ENCODE data around the gene SERGEF. TPM values are rescaled to one million over a fixed set of nuclear protein-coding genes. Genes with fewer than 3 reads are reported as not detected.

SERGEF gene
- total and polyA plus RNA-seq, 7 experiments from 2014 or later, result 35.0 to 93.5 (median 53.7) TPM

DNA sequence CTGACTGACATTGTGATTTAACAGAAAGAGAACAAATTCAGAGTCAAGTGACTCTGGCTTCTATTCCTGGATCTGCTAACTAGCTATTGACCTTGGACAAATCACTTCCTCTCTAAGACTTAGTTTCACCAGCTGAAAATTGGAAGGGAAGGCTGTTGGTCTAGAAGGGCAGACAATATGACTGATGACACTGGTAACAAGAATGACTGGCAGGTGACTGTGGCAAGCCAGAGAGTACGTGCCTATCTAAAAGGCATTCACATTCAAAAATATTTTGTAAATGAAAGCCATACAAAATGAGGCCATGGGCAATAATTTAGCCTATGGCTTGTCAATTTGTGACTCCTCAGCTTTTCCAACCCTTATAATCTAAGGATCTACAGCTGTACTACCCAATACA lies 23.5 kb downstream of the SERGEF start:
- POLR2A ChIA-PET, result interaction anchor here (0.6 kb wide), 1 partner anchor 40 kb away, joined by 3 read pairs; no protein-coding TSS in a partner anchor
- Histone ChIP-seq H3K36me3 (ENCODE audit: control insufficient read depth in 2 of 3, insufficient read depth in 3 of 3, low read length in 3 of 3) (peaks cover 4 to 50% (median 4%) of the 10 kb centered on the region in 3 experiments), H3K27me3 (ENCODE audit: control insufficient read depth in 2 of 2, insufficient read depth in 2 of 2, low read length in 2 of 2) (no peaks in the 10 kb centered on the region), H3K4me1 (ENCODE audit: control insufficient read depth in 2 of 2, insufficient read depth in 2 of 2, low read length in 2 of 2) (no peaks in the 10 kb centered on the region), H3K9me3 (ENCODE audit: control insufficient read depth in 2 of 3, low read length in 3 of 3) (no peaks in the 10 kb centered on the region), H3K4me3 (ENCODE audit: low read length) (no peak overlapping the region), H3K27ac (ENCODE audit: low read depth, low read length) (no peak overlapping the region)
- no peak overlapping the region for H3K4me3 Mint-ChIP-seq
- peaks cover 13 to 55% (median 18%) of the 10 kb centered on the region in 5 donors for H3K36me3 Mint-ChIP-seq
- CTCF ChIA-PET, result no interaction called here
- intact Hi-C loops (cut with micrococcal nuclease), result no loop called here
- DNase-seq (no peak), ATAC-seq (no peak)
- no peak overlapping the region for H3K27ac Mint-ChIP-seq
- peaks cover 0 to 6% (median 3%) of the 10 kb centered on the region in 7 donors for H3K4me1 Mint-ChIP-seq
- H3K9me3 Mint-ChIP-seq, result no peaks in the 10 kb centered on the region
- H3K27me3 Mint-ChIP-seq, result no peaks in the 10 kb centered on the region

DNA sequence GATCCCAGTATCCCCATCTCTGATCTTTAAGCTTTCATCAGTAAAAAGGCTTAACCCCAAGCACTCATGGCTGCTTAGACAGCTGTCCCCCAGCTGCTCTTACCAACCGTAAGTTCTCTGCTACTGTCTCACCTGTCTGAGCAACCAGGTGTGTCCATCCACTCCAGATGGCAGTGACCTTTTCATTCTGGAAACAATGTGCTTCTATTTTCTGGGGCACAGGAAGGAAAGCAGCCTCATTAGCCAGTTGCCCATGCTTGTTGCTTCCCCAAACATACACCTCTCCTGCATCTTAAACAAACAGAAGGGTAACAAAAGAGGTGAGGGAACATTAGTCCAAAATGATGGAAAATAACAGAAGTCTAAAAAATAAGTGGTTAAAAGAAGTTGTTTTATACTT lies 24.4 kb downstream of the SERGEF start:
- Histone ChIP-seq H3K36me3 (ENCODE audit: control insufficient read depth in 2 of 3, insufficient read depth in 3 of 3, low read length in 3 of 3) (peaks cover 4 to 58% (median 4%) of the 10 kb centered on the region in 3 experiments), H3K27me3 (ENCODE audit: control insufficient read depth in 2 of 2, insufficient read depth in 2 of 2, low read length in 2 of 2) (no peaks in the 10 kb centered on the region), H3K27ac (ENCODE audit: low read depth, low read length) (no peak overlapping the region), H3K4me3 (ENCODE audit: low read length) (no peak overlapping the region), H3K4me1 (ENCODE audit: control insufficient read depth in 2 of 2, insufficient read depth in 2 of 2, low read length in 2 of 2) (no peaks in the 10 kb centered on the region), H3K9me3 (ENCODE audit: control insufficient read depth in 2 of 3, low read length in 3 of 3) (no peaks in the 10 kb centered on the region)
- Mint-ChIP-seq H3K4me1 (peaks cover 0 to 6% (median 3%) of the 10 kb centered on the region in 7 donors), H3K27me3 (no peaks in the 10 kb centered on the region), H3K36me3 (peaks cover 19 to 57% (median 26%) of the 10 kb centered on the region in 5 donors), H3K27ac (no peak overlapping the region), H3K9me3 (peaks cover 0 to 6% (median 0%) of the 10 kb centered on the region in 11 donors), H3K4me3 (no peak overlapping the region)
- intact Hi-C loops (cut with micrococcal nuclease), result no loop called here
- ChIA-PET CTCF (no interaction called here), POLR2A (no interaction called here)
- ATAC-seq (no peak), DNase-seq (no peak)

DNA sequence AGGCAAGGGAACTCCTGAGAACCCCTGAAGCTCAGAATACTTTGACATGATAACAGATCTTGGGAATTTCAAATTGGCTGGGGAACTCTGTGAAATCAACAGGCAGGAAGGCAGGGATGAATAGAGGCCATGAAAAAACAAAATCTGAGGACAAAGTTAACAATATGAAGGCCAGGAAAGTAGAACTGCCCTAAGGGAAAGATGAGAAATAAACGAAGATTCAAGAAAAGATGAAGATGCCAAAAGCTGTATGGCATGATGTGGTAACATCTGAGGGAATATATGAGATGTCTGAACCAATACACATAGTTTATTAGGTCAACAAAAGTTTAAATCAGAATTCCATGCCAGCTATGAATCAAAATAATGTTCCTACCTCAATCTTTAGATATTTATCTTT lies 25.0 kb downstream of the SERGEF start:
- Histone ChIP-seq H3K4me3 (ENCODE audit: low read length) (no peak overlapping the region), H3K4me1 (ENCODE audit: control insufficient read depth in 2 of 2, insufficient read depth in 2 of 2, low read length in 2 of 2) (no peaks in the 10 kb centered on the region), H3K27me3 (ENCODE audit: control insufficient read depth in 2 of 2, insufficient read depth in 2 of 2, low read length in 2 of 2) (no peaks in the 10 kb centered on the region), H3K27ac (ENCODE audit: low read depth, low read length) (no peak overlapping the region), H3K36me3 (ENCODE audit: control insufficient read depth in 2 of 3, insufficient read depth in 3 of 3, low read length in 3 of 3) (peaks cover 4 to 64% (median 4%) of the 10 kb centered on the region in 3 experiments), H3K9me3 (ENCODE audit: control insufficient read depth in 2 of 3, low read length in 3 of 3) (no peaks in the 10 kb centered on the region)
- ATAC-seq (no peak), DNase-seq (no peak)
- Mint-ChIP-seq H3K9me3 (peaks cover 0 to 6% (median 0%) of the 10 kb centered on the region in 11 donors), H3K4me3 (no peak overlapping the region), H3K4me1 (peaks cover 0 to 6% (median 3%) of the 10 kb centered on the region in 7 donors), H3K27ac (peak overlapping the region in 1 of 9 donors; percentile 17), H3K27me3 (no peaks in the 10 kb centered on the region), H3K36me3 (peaks cover 19 to 59% (median 29%) of the 10 kb centered on the region in 5 donors)
- CTCF ChIA-PET, result interaction anchor here (0.6 to 0.9 kb wide), 2 partner anchors 9 to 586 kb away, joined by 3 read pairs; no protein-coding TSS in a partner anchor
- intact Hi-C loops (cut with micrococcal nuclease), result loop anchor here in 1 of 2 donors (1.0 kb wide), 1 partner anchor 9 kb away; no protein-coding TSS in a partner anchor
- POLR2A ChIA-PET, result interaction anchor here (0.6 kb wide), 1 partner anchor 218 kb away, joined by 10 read pairs; no protein-coding TSS in a partner anchor

DNA sequence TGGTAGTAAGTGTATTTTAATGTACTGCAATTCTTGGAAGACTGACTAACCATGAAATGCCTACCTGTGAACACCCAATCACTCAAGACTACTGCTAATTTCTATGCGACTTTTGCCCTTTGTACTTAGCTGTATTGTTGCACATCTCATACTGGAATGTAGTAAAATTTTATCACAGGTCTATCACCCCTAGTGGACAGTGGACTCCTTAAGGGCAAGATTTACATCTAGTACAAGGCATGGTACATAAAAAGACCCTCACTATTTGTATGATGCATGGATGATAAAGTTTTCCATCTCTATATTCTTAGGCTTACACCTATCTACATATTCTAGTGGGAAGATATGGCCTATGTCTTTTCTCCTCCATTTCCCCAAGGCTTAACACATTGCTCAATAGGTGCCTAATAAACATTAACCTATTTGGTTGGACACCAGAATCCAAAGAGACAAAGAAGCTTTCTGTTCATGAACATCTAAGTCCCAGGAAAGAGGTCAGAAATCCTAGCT lies 26.1 kb downstream of the SERGEF start:
- no peak for ATAC-seq
- H3K27me3 ChIP-seq (ENCODE audit: control insufficient read depth in 2 of 2, insufficient read depth in 2 of 2, low read length in 2 of 2), result no peaks in the 10 kb centered on the region
- POLR2A ChIA-PET, result no interaction called here
- H3K4me3 Mint-ChIP-seq, result no peak overlapping the region
- no peaks in the 10 kb centered on the region for H3K9me3 ChIP-seq (ENCODE audit: control insufficient read depth in 2 of 3, low read length in 3 of 3)
- H3K27ac Mint-ChIP-seq, result no peak overlapping the region
- H3K27ac ChIP-seq (ENCODE audit: low read depth, low read length), result no peak overlapping the region
- DNase-seq, result no peak
- H3K4me3 ChIP-seq (ENCODE audit: low read length), result no peak overlapping the region
- no peaks in the 10 kb centered on the region for H3K27me3 Mint-ChIP-seq
- H3K36me3 ChIP-seq (ENCODE audit: control insufficient read depth in 2 of 3, insufficient read depth in 3 of 3, low read length in 3 of 3), result peaks cover 4 to 64% (median 4%) of the 10 kb centered on the region in 3 experiments
- H3K4me1 ChIP-seq (ENCODE audit: control insufficient read depth in 2 of 2, insufficient read depth in 2 of 2, low read length in 2 of 2), result no peaks in the 10 kb centered on the region
- peaks cover 0 to 2% (median under 1%) of the 10 kb centered on the region in 7 donors for H3K4me1 Mint-ChIP-seq
- intact Hi-C loops (cut with micrococcal nuclease), result loop anchor here in 1 of 2 donors (1.0 kb wide), 1 partner anchor 7 kb away; no protein-coding TSS in a partner anchor
- peaks cover 17 to 69% (median 29%) of the 10 kb centered on the region in 5 donors for H3K36me3 Mint-ChIP-seq
- CTCF ChIA-PET, result interaction anchor here (0.9 to 1.7 kb wide), 2 partner anchors 8 to 120 kb away, joined by 3 to 4 read pairs; partner anchors contain the start of gene SAAL1
- H3K9me3 Mint-ChIP-seq, result peaks cover 0 to 6% (median 0%) of the 10 kb centered on the region in 11 donors

DNA sequence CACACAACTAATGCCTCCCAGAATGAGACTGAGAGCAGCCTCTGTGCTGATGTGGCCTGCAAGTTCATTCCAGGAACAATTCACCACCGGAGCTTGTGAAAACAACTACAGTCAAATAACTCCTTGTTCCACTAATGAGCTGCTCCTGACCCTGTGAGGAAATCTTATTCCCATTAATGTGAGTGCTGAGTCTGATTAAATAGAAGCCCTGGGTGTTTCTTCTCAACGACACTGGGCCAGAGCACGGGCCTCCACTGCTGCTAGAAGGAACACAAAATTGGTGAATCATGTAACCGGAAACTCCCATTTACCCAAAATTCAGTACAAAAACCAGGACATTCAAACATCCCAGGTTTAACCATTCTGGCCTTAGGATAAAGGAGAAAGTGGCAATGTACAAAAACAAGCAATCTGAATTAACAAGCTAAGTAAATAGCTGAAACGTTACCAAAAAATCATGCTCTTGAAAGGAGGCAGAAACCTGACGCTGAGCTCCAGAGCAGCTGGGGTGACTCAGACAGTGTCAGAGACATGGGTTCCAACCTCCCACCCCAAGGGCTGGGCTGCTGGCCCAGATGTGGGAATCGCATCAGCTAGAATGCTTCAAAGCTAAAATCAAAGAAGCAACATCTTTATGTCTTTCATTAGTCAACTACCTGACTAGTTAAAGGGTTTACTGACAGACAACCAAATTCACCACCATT lies 26.7 kb downstream of the SERGEF start:
- ChIA-PET CTCF (interaction anchor here (1.7 kb wide), 1 partner anchor 120 kb away, joined by 4 read pairs; the partner anchor contains the start of gene SAAL1), POLR2A (no interaction called here)
- peaks cover 0 to 2% (median 0%) of the 10 kb centered on the region in 7 donors for H3K4me1 Mint-ChIP-seq
- H3K27me3 ChIP-seq (ENCODE audit: control insufficient read depth in 2 of 2, insufficient read depth in 2 of 2, low read length in 2 of 2), result no peaks in the 10 kb centered on the region
- H3K4me1 ChIP-seq (ENCODE audit: control insufficient read depth in 2 of 2, insufficient read depth in 2 of 2, low read length in 2 of 2), result no peaks in the 10 kb centered on the region
- DNase-seq (no peak), ATAC-seq (no peak)
- H3K4me3 Mint-ChIP-seq, result no peak overlapping the region
- no peaks in the 10 kb centered on the region for H3K27me3 Mint-ChIP-seq
- H3K36me3 ChIP-seq (ENCODE audit: control insufficient read depth in 2 of 3, insufficient read depth in 3 of 3, low read length in 3 of 3), result peaks cover 4 to 69% (median 4%) of the 10 kb centered on the region in 3 experiments
- H3K9me3 ChIP-seq (ENCODE audit: control insufficient read depth in 2 of 3, low read length in 3 of 3), result no peaks in the 10 kb centered on the region
- H3K9me3 Mint-ChIP-seq, result peaks cover 0 to 6% (median 0%) of the 10 kb centered on the region in 11 donors
- no peak overlapping the region for H3K4me3 ChIP-seq (ENCODE audit: low read length)
- H3K36me3 Mint-ChIP-seq, result peaks cover 15 to 72% (median 29%) of the 10 kb centered on the region in 5 donors
- intact Hi-C loops (cut with micrococcal nuclease), result no loop called here
- H3K27ac ChIP-seq (ENCODE audit: low read depth, low read length), result no peak overlapping the region
- no peak overlapping the region for H3K27ac Mint-ChIP-seq

DNA sequence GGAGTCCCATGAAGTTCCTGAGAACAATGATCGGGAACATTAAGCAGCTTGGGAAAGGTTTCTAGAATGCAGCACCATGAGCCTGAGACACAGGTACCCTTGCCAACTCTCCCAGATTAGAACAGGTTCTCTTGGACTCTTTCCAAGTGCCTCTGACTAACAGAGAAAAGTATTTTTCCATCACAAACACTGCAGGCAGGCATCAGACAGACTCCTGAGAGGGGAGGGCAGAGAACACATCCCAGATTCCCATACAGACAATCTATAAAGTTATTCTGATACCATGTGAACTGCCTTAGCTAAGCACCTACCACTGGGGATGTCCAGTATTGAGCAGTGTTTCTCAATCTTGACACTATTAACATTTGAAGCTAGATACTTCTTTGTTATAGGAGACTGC lies 27.3 kb downstream of the SERGEF start:
- Histone ChIP-seq H3K27ac (ENCODE audit: low read depth, low read length) (no peak overlapping the region), H3K4me3 (ENCODE audit: low read length) (no peak overlapping the region), H3K36me3 (ENCODE audit: control insufficient read depth in 2 of 3, insufficient read depth in 3 of 3, low read length in 3 of 3) (peaks cover 4 to 69% (median 4%) of the 10 kb centered on the region in 3 experiments), H3K4me1 (ENCODE audit: control insufficient read depth in 2 of 2, insufficient read depth in 2 of 2, low read length in 2 of 2) (no peaks in the 10 kb centered on the region), H3K27me3 (ENCODE audit: control insufficient read depth in 2 of 2, insufficient read depth in 2 of 2, low read length in 2 of 2) (no peaks in the 10 kb centered on the region), H3K9me3 (ENCODE audit: control insufficient read depth in 2 of 3, low read length in 3 of 3) (no peaks in the 10 kb centered on the region)
- Mint-ChIP-seq H3K4me1 (peaks cover 0 to 2% (median 0%) of the 10 kb centered on the region in 7 donors), H3K36me3 (peaks cover 15 to 72% (median 28%) of the 10 kb centered on the region in 5 donors), H3K27me3 (no peaks in the 10 kb centered on the region), H3K27ac (no peak overlapping the region), H3K9me3 (peaks cover 0 to 6% (median 0%) of the 10 kb centered on the region in 11 donors), H3K4me3 (no peak overlapping the region)
- ATAC-seq (no peak), DNase-seq (no peak)
- intact Hi-C loops (cut with micrococcal nuclease), result no loop called here
- POLR2A ChIA-PET, result no interaction called here
- CTCF ChIA-PET, result no interaction called here
